Pancreas (tissue), 10 donors: ENCODE measurements around the gene PEAR1. TPM values are rescaled to one million over a fixed set of nuclear protein-coding genes. Genes with fewer than 3 reads are reported as not detected.

ENCODE experiments used
- ATAC-seq, 4 donors: fragments of 200-7000 bp; cut with Tn5 transposase; one replicate each; pipeline versions ENCODE4 v1.8.0 to v1.9.1; 2020; ENCODE audit warnings: mild to moderate bottlenecking in 4 of 4, moderate library complexity in 4 of 4
- DNase-seq, 6 donors: peaks; one replicate each; pipeline ENCODE4 v3.0.0-alpha.2; 2020
- FAIRE-seq: peaks from 2 replicates; lab custom pipeline; 2012; peaks lifted over from hg19 to GRCh38; lab: Jason Lieb, UNC
- H3K27ac ChIP-seq, 4 donors: fragments of 200-600 bp; sonication (generic); 1 replicate in 3 of 4; 2 replicates in 1 of 4; pipeline versions ENCODE4 v1.5.0 to v1.8.0; 2020
- H3K27me3 ChIP-seq, 4 donors: fragments of 200-600 bp; one replicate each; pipeline ENCODE4 v1.8.0; 2021
- H3K36me3 ChIP-seq, 3 donors: fragments of 200-600 bp; sonication (generic) in 1 of 3; one replicate each; pipeline versions ENCODE4 v1.5.0 to v1.8.0; 2020 to 2021
- H3K4me1 ChIP-seq, 3 donors: fragments of 200-600 bp; one replicate each; pipeline ENCODE4 v1.8.0; 2021
- H3K4me3 ChIP-seq, 4 donors: fragments of 200-600 bp; sonication (generic) in 2 of 4; one replicate each; pipeline versions ENCODE4 v1.5.0 to v1.8.0; 2020 to 2021
- H3K9me3 ChIP-seq, 4 donors: fragments of 200-600 bp; one replicate each; pipeline ENCODE4 v1.8.0; 2021
- CTCF ChIP-seq, 4 donors: fragments of 200-600 bp; sonication (generic) in 3 of 4; IDR thresholded peaks; one replicate each; pipeline versions ENCODE4 v1.5.0 to v1.8.0; 2021; ENCODE audit warnings: antibody characterized with exemption in 4 of 4
- WGBS, 2 donors: extraction: QIAGEN DNeasy Blood & Tissue Kit; methylation state at CpG; one replicate each; pipeline ENCODE4 v1.1.7; 2013; 5-methylcytosine and 5-hydroxymethylcytosine counted together
- intact Hi-C, 3 donors: fragments of 100-400 bp; cut with DNase I; formaldehyde crosslinking; loops; one replicate each; pipeline versions ENCODE4 v1.11.1 to v1.14.2; 2022
- polyA plus RNA-seq, 2 donors: library from polyadenylated mRNA; stranded (reverse); fragments of 200-250 nt; gene quantifications; one replicate each; pipeline ENCODE4 v1.2.3, GENCODE V29; 2013
- total RNA-seq, 6 donors: library from RNA; stranded (reverse); fragmentation: NEBNext Ultra II Directional in 4 of 6; extraction: Animal tissue kit (Norgen Biotek cat#: 25700) in 4 of 6; gene quantifications; one replicate each; pipeline versions ENCODE4 v1.2.1 to v1.2.4, GENCODE V29; 2021 to 2023
- donor health status: healthy with polysubstance abuse.
- donor health status: DM: no; HTN: no; CAD: no; lungs with moderate emphysema.
- donor health status: DM: no; HTN: no; CAD: no.
- donor health status: control.
- donor health status: control.
- donor health status: Bipolar disorder and iron deficiency.
- donor health status: DM: yes; HTN: yes; CAD: no.
- donor health status: DM: no; HTN: no; CAD: no.
- donor health status: DM: no; HTN: no; CAD: no.
- donor health status: DM: yes; HTN: yes; CAD: no.

The PEAR1 gene
- total and polyA plus RNA-seq, 8 donors, result 1.7 to 7.1 (median 3.4) TPM

GRCh38 chr1:156887317-156887716 is 6.2 kb upstream of the PEAR1 start:
- no peak for FAIRE-seq
- no peaks in the 10 kb centered on the region for H3K4me1 ChIP-seq
- H3K27ac ChIP-seq, result no peak overlapping the region
- no peaks in the 10 kb centered on the region for H3K27me3 ChIP-seq
- ATAC-seq, result no peak
- no peak overlapping the region for H3K4me3 ChIP-seq
- TF ChIP-seq CTCF (IDR thresholded peaks at IDR 0.05), result no peak
- no peaks in the 10 kb centered on the region for H3K36me3 ChIP-seq
- intact Hi-C loops, result no loop called here
- WGBS, 2 donors, result 15 to 28% methylated on average over 2 to 3 of the region's 3 CpGs
- no peaks in the 10 kb centered on the region for H3K9me3 ChIP-seq
- DNase-seq, result peak in 2 of 6 donors; percentile 3 to 21

GRCh38 chr1:156887734-156888133 is 5.8 kb upstream of the PEAR1 start:
- intact Hi-C loops, result no loop called here
- no peaks in the 10 kb centered on the region for H3K36me3 ChIP-seq
- no peaks in the 10 kb centered on the region for H3K9me3 ChIP-seq
- no peaks in the 10 kb centered on the region for H3K27me3 ChIP-seq
- DNase-seq (peak in 2 of 6 donors; percentile 2 to 13), FAIRE-seq (no peak), ATAC-seq (no peak)
- H3K4me3 ChIP-seq, result no peak overlapping the region
- TF ChIP-seq CTCF (IDR thresholded peaks at IDR 0.05), result no peak
- WGBS, 2 donors, result 20 to 27% methylated on average over 5 to 6 of the region's 6 CpGs
- no peak overlapping the region for H3K27ac ChIP-seq
- no peaks in the 10 kb centered on the region for H3K4me1 ChIP-seq

- intact Hi-C loops, result no loop called here
Observed at GRCh38 chr1:156889802-156890580, 3.5 kb upstream of the PEAR1 start.

GRCh38 chr1:156892190-156893047 is 1.1 kb upstream of the PEAR1 start:
- WGBS, 2 donors, result 5 to 8% methylated on average over 43 to 48 of the region's 48 CpGs
- intact Hi-C loops, result no loop called here
- peak; percentile 66 to 72 (median 70) for TF ChIP-seq CTCF (IDR thresholded peaks at IDR 0.05)
- H3K27me3 ChIP-seq, result peaks cover 0 to 3% (median 0%) of the 10 kb centered on the region in 4 donors
- DNase-seq (peak; percentile 77 to 96 (median 86)), FAIRE-seq (no peak), ATAC-seq (peak; percentile 89 to 95 (median 91))
- H3K27ac ChIP-seq, result no peak overlapping the region
- no peaks in the 10 kb centered on the region for H3K36me3 ChIP-seq
- H3K4me3 ChIP-seq, result peak overlapping the region in 1 of 4 donors; percentile 18
- no peaks in the 10 kb centered on the region for H3K4me1 ChIP-seq
- H3K9me3 ChIP-seq, result no peaks in the 10 kb centered on the region

More at GRCh38 chr1:156889802-156890580, 3.5 kb upstream of the PEAR1 start:
- Histone ChIP-seq H3K9me3 (no peaks in the 10 kb centered on the region), H3K4me1 (no peaks in the 10 kb centered on the region), H3K27me3 (peaks cover 0 to 3% (median 0%) of the 10 kb centered on the region in 4 donors), H3K36me3 (no peaks in the 10 kb centered on the region), H3K27ac (no peak overlapping the region), H3K4me3 (no peak overlapping the region)
- DNase-seq (peak; percentile 65 to 86 (median 80)), FAIRE-seq (no peak), ATAC-seq (peak; percentile 62 to 82 (median 77))
- WGBS, 2 donors, result 46 to 47% methylated on average over 8 of the region's 8 CpGs
- peak; percentile 56 to 71 (median 64) for TF ChIP-seq CTCF (IDR thresholded peaks at IDR 0.05)
